Fibroblast of lung (primary cell): ENCODE results near the gene PIN4.

Source experiments
- CTCF ChIP-seq, 2 donors: IDR thresholded peaks in 1 of 2; conservative IDR thresholded peaks in 1 of 2; 1 replicate in 1 of 2; 2 replicates in 1 of 2; pipeline ENCODE4 v1.5.1; 2011 to 2012; ENCODE audit warnings: low read length in 2 of 2, control low read depth in 1 of 2, inconsistent platforms in 1 of 2, low read depth in 1 of 2, mild to moderate bottlenecking in 1 of 2
- EZH2 ChIP-seq: IDR thresholded peaks from 2 replicates; pipeline ENCODE4 v1.5.1; 2012; ENCODE audit warnings: low read length, control low read depth, mild to moderate bottlenecking; ENCODE audit errors: missing control alignments

GRCh38 chrX:72240976-72241375 lies 59.4 kb downstream of the PIN4 start:
- TF ChIP-seq CTCF (conservative IDR thresholded peaks at IDR 0.05 in 1 of 2, IDR thresholded peaks at IDR 0.05 in 1 of 2; ENCODE audit: low read depth in 1 of 2, low read length in 2 of 2) (no peak), EZH2 (no peak)
